K562 (cell line): Measurements from ENCODE around the gene ZFP62. TPM values are rescaled to one million over a fixed set of nuclear protein-coding genes. Genes with fewer than 3 reads are reported as not detected.
A peak's percentile ranks its signal among the peaks of the same experiment; 100 is the strongest.

Source experiments
- CBFB ChIP-seq: sonication (generic); formaldehyde crosslinking; IDR thresholded peaks from 2 replicates; pipeline ENCODE4 v1.4.0; 2020; ENCODE audit warnings: mild to moderate bottlenecking, missing genetic modification reagents
- CBX5 ChIP-seq: IDR thresholded peaks from 2 replicates; pipeline ENCODE4 v1.6.1; 2014; ENCODE audit warnings: low read depth, borderline replicate concordance
- CHD4 ChIP-seq: fragments of 200-600 bp; sonication (generic); IDR thresholded peaks from 3 replicates; pipeline ENCODE4 v1.6.1; 2012; ENCODE audit warnings: low read depth, mild to moderate bottlenecking, mixed read lengths, low read length, inconsistent platforms; ENCODE audit not compliant: insufficient read depth, insufficient replicate concordance, poor library complexity, severe bottlenecking
- ERF ChIP-seq: fragments of 450-650 bp; formaldehyde crosslinking; IDR thresholded peaks from 2 replicates; pipeline ENCODE4 v1.4.0; 2020; ENCODE audit warnings: mild to moderate bottlenecking, mixed read lengths
- FUS ChIP-seq: fragments of 200-400 bp; formaldehyde crosslinking; optimal IDR thresholded peaks from 2 replicates; pipeline ENCODE3; 2017; ENCODE audit warnings: low read depth, low read length
- HDAC2 ChIP-seq: fragments of 450-650 bp; IDR thresholded peaks from 2 replicates; pipeline ENCODE4 v1.6.1; 2016; ENCODE audit warnings: mild to moderate bottlenecking
- HIVEP1 ChIP-seq: fragments of 250-450 bp; sonication (Bioruptor Pico); IDR thresholded peaks from 2 replicates; pipeline ENCODE4 v1.4.0; 2020; ENCODE audit warnings: mild to moderate bottlenecking
- JUND ChIP-seq, 2 experiments: IDR thresholded peaks; 2 replicates in 1 of 2; 3 replicates in 1 of 2; pipeline ENCODE4 v1.6.1; 2011; ENCODE audit warnings: borderline replicate concordance in 2 of 2, low read depth in 2 of 2, low read length in 2 of 2, improper control_type of control experiment in 1 of 2, missing biosample characterization in 1 of 2, missing genetic modification characterization in 1 of 2, missing genetic modification reagents in 1 of 2
- KDM1A ChIP-seq, 2 experiments: fragments of 450-650 bp; IDR thresholded peaks; 2 replicates each; pipeline ENCODE4 v1.6.1; 2016; ENCODE audit warnings: mild to moderate bottlenecking in 2 of 2
- NR4A1 ChIP-seq, 2 experiments: fragments of 250-450 bp in 1 of 2; fragments of 450-650 bp in 1 of 2; sonication (Bioruptor Pico) in 1 of 2; IDR thresholded peaks; 2 replicates each; pipeline versions ENCODE4 v1.4.0 to v1.6.1; 2016 to 2020; ENCODE audit warnings: mild to moderate bottlenecking in 2 of 2, missing compliant biosample characterization in 1 of 2, missing genetic modification characterization in 1 of 2, moderate library complexity in 1 of 2
- PTTG1 ChIP-seq: fragments of 450-650 bp; IDR thresholded peaks from 2 replicates; pipeline ENCODE4 v1.6.1; 2016; ENCODE audit warnings: low read depth, mild to moderate bottlenecking, missing genetic modification characterization, missing compliant biosample characterization
- RBM17 ChIP-seq: fragments of 200-400 bp; formaldehyde crosslinking; IDR thresholded peaks from 2 replicates; pipeline ENCODE4 v1.6.1; 2017; ENCODE audit warnings: low read depth, mild to moderate bottlenecking, low read length, borderline replicate concordance
- RBM25 ChIP-seq: fragments of 200-400 bp; formaldehyde crosslinking; IDR thresholded peaks from 2 replicates; pipeline ENCODE4 v1.6.1; 2018; ENCODE audit warnings: low read length, low read depth, moderate library complexity; ENCODE audit not compliant: severe bottlenecking
- RFX5 ChIP-seq: IDR thresholded peaks from 2 replicates; pipeline ENCODE4 v1.6.1; 2011; ENCODE audit warnings: low read depth, mild to moderate bottlenecking, improper control_type of control experiment, low read length
- SP1 ChIP-seq: sonication (generic); formaldehyde crosslinking; IDR thresholded peaks from 2 replicates; pipeline ENCODE4 v1.8.1; 2022; ENCODE audit warnings: mild to moderate bottlenecking, missing genetic modification reagents
- TCF7 ChIP-seq: sonication (generic); IDR thresholded peaks from 2 replicates; pipeline ENCODE4 v1.6.1; 2016; ENCODE audit warnings: antibody characterized with exemption, borderline replicate concordance
- THRAP3 ChIP-seq: fragments of 450-650 bp; IDR thresholded peaks from 2 replicates; pipeline ENCODE4 v1.6.1; 2016; ENCODE audit warnings: mild to moderate bottlenecking, inconsistent platforms, borderline replicate concordance
- ZNF76 ChIP-seq: fragments of 250-450 bp; sonication (Bioruptor Pico); IDR thresholded peaks from 2 replicates; pipeline ENCODE4 v1.4.0; 2020; ENCODE audit warnings: mild to moderate bottlenecking, moderate library complexity, borderline replicate concordance
- polyA plus RNA-seq, 8 experiments: library from polyadenylated mRNA; depleted of rRNA in 4 of 8; stranded (reverse) in 5 of 8; unstranded in 3 of 8; fragments of >200 nt; fragmentation: Nextera tagmentation in 2 of 8; fragmentation: Illumina TruSeq in 1 of 8; extraction: Ambion mirVana in 2 of 8; extraction: Trizol in 1 of 8; gene quantifications; 2 replicates each; pipeline versions ENCODE4 v1.2.1 to v1.2.3, GENCODE V29; 2011 to 2014; ENCODE audit warnings: inconsistent platforms in 1 of 8, missing spikeins in 1 of 8
- total RNA-seq, 7 experiments: library from RNA; depleted of rRNA in 6 of 7; stranded (reverse); fragments of >200 nt in 6 of 7; fragmentation: Illumina TruSeq in 2 of 7; extraction: Trizol in 2 of 7; gene quantifications; 2 replicates each; pipeline versions ENCODE4 v1.2.1 to v1.2.3, GENCODE V29; 2011 to 2021; ENCODE audit warnings: low replicate concordance in 1 of 7
- TF ChIP-seq, protein P1 (sequence below): fragments of 250-450 bp; sonication (Bioruptor Pico); IDR thresholded peaks from 2 replicates; pipeline ENCODE4 v1.8.0; 2021; ENCODE audit warnings: borderline replicate concordance, mild to moderate bottlenecking, moderate library complexity; ENCODE audit not compliant: poor library complexity, severe bottlenecking
- TF ChIP-seq, protein P2 (sequence below): fragments of 450-650 bp; formaldehyde crosslinking; IDR thresholded peaks from 2 replicates; pipeline ENCODE4 v1.4.0; 2020; ENCODE audit warnings: mild to moderate bottlenecking
- TF ChIP-seq, protein P3 (sequence below): sonication (generic); formaldehyde crosslinking; IDR thresholded peaks from 2 replicates; pipeline ENCODE4 v1.8.0; 2022; ENCODE audit warnings: mild to moderate bottlenecking, low read depth, missing genetic modification reagents
- TF ChIP-seq, protein P4 (sequence below): sonication (generic); formaldehyde crosslinking; IDR thresholded peaks from 2 replicates; pipeline ENCODE4 v1.8.1; 2023; ENCODE audit warnings: mild to moderate bottlenecking, missing genetic modification reagents

The ZFP62 gene
- total and polyA plus RNA-seq, 9 of the 15 experiments (the other 6 are each of a cell fraction or from before 2014, with no cell fraction given), result 12.2 to 37.5 (median 25.0) TPM

DNA sequence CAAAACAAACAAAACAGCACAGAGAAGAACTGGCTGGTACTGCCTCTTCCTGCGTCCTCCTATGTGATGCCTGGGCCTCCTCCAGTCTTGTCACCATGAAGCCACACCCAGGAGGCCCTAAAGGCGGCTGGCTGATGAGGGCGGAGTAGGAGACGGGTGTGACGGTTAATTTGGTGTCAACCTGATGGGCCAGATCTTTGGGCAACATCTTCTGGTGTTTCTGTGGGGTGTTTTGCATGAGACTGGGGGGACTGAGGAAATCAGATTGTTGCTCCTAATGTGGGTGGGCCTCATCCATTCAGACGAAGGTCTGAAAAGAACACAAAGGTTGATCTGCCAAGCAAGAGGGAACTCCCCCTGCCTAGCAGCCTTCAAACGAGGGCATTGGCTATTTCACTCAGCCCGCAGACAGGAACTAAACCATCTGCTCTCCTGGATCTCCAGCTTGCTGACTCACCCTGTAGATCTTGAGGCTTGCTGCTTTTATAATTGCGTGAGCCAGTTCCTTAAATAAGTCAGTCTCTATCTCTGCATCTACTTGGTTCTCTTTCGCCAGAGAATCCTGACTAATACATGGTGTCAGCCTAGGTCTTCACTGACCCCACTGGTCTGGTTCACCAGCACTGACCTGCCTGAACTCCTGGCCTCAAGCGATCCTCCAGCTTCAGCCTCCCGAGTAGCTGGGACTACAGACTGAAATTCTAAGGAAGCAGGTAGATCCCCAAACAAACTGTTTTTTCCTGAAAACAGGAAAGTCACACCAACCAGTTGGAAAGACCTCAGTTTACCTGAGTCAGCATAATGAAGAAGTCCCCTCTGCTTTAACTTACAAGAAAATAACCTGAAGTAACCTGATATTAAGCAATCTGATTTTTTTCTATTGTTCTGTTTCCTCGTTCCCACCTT lies 12.8 kb upstream of the ZFP62 start (continued):
- peak; percentile 95 for TF ChIP-seq JUND (IDR thresholded peaks at IDR 0.05; ENCODE audit: borderline replicate concordance, low read depth, low read length)
- peak; percentile 94 for TF ChIP-seq JUND (tag; IDR thresholded peaks at IDR 0.05; ENCODE audit: borderline replicate concordance, low read depth, low read length)
- TF ChIP-seq CBFB (CRISPR knock-in tag), result 0 out of 2 replicates have a peak, but pooled peaks have one; percentile 34
- TF ChIP-seq RBM17, result no peak
- no peak for TF ChIP-seq ERF (CRISPR knock-in tag)
- TF ChIP-seq RFX5, result no peak
- no peak for TF ChIP-seq FUS
- TF ChIP-seq, protein P1, sequence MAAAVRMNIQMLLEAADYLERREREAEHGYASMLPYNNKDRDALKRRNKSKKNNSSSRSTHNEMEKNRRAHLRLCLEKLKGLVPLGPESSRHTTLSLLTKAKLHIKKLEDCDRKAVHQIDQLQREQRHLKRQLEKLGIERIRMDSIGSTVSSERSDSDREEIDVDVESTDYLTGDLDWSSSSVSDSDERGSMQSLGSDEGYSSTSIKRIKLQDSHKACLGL, result peak; percentile 16
- TF ChIP-seq, protein P2, sequence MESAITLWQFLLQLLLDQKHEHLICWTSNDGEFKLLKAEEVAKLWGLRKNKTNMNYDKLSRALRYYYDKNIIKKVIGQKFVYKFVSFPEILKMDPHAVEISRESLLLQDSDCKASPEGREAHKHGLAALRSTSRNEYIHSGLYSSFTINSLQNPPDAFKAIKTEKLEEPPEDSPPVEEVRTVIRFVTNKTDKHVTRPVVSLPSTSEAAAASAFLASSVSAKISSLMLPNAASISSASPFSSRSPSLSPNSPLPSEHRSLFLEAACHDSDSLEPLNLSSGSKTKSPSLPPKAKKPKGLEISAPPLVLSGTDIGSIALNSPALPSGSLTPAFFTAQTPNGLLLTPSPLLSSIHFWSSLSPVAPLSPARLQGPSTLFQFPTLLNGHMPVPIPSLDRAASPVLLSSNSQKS (CRISPR knock-in tag), result no peak
- peak; percentile 43; the same call in 1 of the 2 replicates for TF ChIP-seq SP1 (CRISPR knock-in tag)
- TF ChIP-seq KDM1A (IDR thresholded peaks at IDR 0.05), result peak in 1 of 2 experiments; percentile 59; a peak in 1 of 4 replicates
- TF ChIP-seq CBX5, result peak; percentile 80; the same call in 1 of the 2 replicates
- peak; percentile 29 for TF ChIP-seq RBM25
- 0 out of 2 replicates have a peak, but pooled peaks have one; percentile 54 for TF ChIP-seq ZNF76 (CRISPR knock-in tag)
- no peak for TF ChIP-seq HIVEP1 (CRISPR knock-in tag)
- TF ChIP-seq CHD4, result no peak
- TF ChIP-seq NR4A1 (CRISPR knock-in tag; IDR thresholded peaks at IDR 0.05), result no peak
- peak; percentile 79; the same call in 1 of the 2 replicates for TF ChIP-seq NR4A1 (tag; IDR thresholded peaks at IDR 0.05)
- TF ChIP-seq, protein P3, sequence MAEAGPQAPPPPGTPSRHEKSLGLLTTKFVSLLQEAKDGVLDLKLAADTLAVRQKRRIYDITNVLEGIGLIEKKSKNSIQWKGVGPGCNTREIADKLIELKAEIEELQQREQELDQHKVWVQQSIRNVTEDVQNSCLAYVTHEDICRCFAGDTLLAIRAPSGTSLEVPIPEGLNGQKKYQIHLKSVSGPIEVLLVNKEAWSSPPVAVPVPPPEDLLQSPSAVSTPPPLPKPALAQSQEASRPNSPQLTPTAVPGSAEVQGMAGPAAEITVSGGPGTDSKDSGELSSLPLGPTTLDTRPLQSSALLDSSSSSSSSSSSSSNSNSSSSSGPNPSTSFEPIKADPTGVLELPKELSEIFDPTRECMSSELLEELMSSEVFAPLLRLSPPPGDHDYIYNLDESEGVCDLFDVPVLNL (CRISPR knock-in tag), result no peak
- no peak for TF ChIP-seq TCF7
- TF ChIP-seq HDAC2, result peak; percentile 86
- TF ChIP-seq PTTG1, result no peak
- TF ChIP-seq, protein P4, sequence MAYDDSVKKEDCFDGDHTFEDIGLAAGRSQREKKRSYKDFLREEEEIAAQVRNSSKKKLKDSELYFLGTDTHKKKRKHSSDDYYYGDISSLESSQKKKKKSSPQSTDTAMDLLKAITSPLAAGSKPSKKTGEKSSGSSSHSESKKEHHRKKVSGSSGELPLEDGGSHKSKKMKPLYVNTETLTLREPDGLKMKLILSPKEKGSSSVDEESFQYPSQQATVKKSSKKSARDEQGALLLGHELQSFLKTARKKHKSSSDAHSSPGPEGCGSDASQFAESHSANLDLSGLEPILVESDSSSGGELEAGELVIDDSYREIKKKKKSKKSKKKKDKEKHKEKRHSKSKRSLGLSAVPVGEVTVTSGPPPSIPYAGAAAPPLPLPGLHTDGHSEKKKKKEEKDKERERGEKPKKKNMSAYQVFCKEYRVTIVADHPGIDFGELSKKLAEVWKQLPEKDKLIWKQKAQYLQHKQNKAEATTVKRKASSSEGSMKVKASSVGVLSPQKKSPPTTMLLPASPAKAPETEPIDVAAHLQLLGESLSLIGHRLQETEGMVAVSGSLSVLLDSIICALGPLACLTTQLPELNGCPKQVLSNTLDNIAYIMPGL (CRISPR knock-in tag), result no peak
- no peak for TF ChIP-seq THRAP3
